ENCODE data around the gene NEU1.
"Not testable (repeated sequence)": the region's sequence is repeated elsewhere in the genome, so short reads cannot be mapped to it uniquely, and the experiment has no call there.

NEU1 gene

DNA sequence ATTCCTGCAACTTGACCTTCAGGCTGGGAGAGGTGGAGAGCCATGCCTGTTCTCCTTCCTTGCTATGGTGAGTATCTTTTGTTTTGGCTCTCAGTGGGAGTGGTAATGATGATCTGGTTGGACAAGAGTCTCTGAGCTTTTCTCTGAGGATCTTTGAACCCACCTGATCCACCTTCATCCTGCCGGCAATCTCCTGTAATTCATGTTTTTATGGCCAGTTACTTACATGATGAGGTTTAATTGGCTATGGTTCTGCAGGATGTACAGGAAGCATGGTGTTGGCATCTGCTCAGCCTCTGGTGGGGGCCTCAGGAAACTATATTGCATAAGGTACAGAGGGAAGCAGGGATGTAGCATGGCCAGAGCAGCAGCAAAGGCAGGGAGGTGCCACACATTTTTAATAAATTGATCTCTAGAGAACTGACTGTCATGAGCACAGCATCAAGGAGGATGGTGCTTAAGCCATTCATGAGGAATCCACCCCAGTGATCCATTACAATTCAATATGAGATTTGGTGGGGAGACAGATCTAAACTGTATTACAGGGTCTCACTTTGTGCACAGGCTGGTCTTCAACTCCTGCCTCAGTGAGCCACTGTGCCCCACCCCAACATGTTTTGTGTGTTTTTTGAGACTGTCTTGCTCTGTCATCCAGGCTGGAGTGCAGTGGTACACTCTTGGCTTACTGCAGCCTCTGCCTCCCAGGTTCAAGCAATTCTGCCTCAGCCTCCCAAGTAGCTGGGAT, 25.1 kb downstream of the NEU1 start:
- no peak for DNase-seq

GRCh38 chr6:31836474-31837368, 25.9 kb downstream of the NEU1 start:
- no peak for DNase-seq

GRCh38 chr6:31836047-31836473, 26.6 kb downstream of the NEU1 start:
- DNase-seq: no peak

GRCh38 chr6:31834367-31835250, 28.0 kb downstream of the NEU1 start:
- peak; percentile 85 for DNase-seq

GRCh38 chr6:31831350-31832215, 31.0 kb downstream of the NEU1 start:
- DNase-seq: no peak

DNA sequence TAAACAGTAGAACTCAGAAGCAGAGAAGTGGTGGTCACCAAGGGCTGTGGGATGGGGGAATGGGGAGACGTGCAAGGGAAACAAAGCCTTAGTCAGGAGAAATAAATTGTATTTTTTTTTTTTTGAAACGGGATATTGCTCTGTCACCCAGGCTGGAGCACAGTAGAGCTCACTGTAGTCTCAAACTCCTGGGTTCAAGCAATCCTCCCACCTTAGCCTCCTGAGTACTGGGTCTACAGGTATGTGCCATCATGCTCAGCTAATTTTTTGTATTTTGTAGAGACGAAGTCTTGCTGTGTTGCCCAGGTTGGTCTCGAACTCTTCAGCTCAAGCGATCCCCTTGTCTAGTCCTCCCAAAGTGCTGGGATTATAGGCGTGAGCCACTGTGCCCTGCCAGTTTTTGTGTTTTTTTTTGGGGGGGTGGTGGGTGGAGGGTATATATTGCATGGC, 31.7 kb downstream of the NEU1 start:
- no peak for DNase-seq

- DNase-seq: peak; percentile 68
Measured at GRCh38 chr6:31829633-31830283, 32.9 kb downstream of the NEU1 start.

DNA sequence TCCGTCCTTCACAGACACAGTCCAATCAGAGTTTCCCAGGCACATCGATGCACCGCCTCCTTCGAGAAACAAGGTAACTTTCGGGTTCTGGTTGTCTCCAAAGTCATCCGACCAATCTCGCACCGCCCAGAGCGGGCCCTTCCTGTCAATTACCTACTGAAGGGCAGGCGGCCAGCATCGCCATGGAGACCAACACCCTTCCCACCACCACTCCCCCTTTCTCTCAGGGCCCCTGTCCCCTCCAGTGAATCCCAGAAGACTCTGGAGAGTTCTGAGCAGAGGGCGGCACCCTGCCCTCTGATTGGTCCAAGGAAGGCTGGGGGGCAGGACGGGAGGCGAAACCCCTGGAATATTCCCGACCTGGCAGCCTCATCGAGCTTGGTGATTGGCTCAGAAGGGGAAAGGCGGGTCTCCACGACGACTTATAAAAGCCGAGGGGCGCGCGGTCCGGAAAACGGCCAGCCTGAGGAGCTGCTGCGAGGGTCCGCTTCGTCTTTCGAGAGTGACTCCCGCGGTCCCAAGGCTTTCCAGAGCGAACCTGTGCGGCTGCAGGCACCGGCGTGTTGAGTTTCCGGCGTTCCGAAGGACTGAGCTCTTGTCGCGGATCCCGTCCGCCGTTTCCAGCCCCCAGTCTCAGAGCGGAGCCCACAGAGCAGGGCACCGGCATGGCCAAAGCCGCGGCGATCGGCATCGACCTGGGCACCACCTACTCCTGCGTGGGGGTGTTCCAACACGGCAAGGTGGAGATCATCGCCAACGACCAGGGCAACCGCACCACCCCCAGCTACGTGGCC, 35.1 kb downstream of the NEU1 start, which contains the start of gene HSPA1B:
Gene HSPA1B (plus strand): TSS at position 453 of the 794 bp plus-strand sequence. CDS start 213 bp downstream, at position 666.
- DNase-seq: peak; percentile 93

DNA sequence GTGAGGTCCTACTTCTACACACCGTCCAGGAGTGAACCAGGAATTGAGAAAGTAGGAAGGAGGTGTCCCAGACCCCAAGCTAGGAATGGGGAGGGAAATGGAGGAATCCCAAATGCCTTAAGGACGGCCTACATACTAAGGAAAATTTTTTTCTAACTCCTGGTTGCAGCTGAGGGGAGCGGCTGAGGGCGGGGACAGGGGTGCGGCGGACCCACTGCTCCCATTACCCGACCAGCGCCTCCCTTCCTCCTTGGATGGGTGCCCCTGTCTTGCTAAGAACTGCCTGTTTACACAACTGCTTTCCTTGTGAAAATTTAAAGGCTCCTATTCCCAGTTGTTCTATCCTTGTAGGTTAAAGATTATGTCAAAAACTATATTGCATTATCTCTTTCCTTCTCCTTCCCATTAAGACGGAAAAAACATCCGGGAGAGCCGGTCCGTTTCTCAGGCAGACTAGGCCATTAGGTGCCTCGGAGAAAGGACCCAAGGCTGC, 35.8 kb downstream of the NEU1 start:
- no peak for DNase-seq

DNA sequence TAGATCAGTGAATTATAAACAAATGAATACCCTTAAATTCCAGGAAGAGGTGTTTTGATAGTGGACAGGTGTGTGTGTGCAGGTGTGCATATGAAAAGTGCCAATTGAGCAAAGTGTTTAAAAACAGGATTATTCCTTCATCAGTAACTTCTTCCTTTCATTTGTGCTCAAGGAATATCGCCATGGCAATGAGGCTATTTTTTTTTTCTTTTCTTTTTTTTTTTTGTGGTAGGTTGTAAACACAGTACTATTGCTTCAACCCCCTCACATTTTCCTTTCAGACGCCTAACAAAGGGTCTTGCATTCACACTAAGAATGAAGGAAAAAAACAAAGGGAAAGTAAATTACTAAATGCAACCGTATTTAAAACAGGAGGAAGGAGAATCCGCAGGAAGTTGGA, 37.1 kb downstream of the NEU1 start:
- no peak for DNase-seq

GRCh38 chr6:31823592-31824196, 38.9 kb downstream of the NEU1 start:
- DNase-seq: not testable (repeated sequence)

GRCh38 chr6:31822036-31822821, 40.4 kb downstream of the NEU1 start:
- DNase-seq: peak; percentile 80

- DNase-seq: no peak
Measured at GRCh38 chr6:31821301-31822035, 41.2 kb downstream of the NEU1 start.

DNA sequence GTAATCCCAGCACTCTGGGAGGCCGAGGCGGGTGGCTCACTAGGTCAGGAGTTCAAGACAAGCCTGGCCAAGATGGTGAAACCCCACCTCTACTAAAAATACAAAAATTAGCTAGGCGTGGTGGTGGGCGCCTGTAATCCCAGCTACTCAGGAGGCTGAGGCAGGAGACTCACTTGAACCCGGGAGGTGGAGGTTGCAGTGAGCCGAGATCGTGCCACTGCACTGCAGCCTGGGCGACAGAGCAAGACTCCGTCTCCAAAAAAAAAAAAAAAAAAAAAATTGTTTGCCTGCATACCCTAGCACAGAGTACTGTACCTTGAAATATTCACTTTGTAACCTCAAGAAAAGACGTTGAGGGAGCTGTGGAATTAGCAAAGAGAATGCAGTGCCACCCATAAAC, 42.2 kb downstream of the NEU1 start:
- DNase-seq: not testable (repeated sequence)

DNA sequence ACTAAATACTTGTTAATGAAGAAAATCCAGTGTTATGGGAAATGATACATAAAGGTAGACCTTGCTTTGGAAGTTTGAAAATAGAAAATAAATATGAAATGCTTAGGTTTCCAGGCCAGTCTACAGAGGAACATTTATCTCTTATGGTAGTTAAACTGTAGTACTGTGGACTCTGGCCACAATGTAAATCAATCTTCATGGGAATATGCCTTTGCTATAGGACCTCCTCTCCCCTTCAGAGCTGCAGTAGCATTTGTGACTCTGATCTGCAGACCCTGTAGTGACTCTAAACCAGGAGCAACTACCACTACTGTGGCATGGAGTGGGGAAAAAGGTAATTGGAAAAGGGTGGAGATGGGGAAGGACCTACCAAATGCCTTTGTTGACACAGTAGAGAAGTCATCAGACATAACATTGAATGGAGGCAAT, 42.7 kb downstream of the NEU1 start:
- DNase-seq: no peak

DNA sequence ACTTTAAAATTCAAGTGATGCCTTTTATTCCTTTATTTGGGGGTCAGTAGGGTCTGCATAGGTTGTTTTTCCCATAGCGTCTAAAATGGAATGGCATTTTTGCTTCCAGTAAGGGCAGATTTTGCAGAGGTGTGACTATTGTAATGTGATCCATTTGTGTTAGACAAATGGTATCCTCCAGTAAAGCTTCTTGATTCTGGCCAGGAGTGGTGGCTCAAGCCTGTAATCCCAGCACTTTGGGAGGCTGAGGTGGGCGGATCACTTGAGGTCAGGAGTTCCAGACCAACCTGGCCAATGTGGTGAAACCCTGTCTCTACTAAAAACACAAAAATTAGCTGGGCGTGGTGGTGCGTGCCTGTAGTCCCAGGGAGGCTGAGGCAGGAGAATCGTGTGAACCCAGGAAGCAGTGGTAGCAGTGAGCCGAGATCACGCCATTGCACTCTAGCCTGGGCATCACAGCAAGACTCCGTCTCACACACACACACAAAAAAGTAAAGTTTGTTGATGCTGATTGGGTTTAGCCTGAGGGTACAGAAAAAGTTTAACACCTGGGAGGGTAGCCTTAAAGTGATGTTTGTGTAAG, 44.6 kb downstream of the NEU1 start:
- peak; percentile 29 for DNase-seq

GRCh38 chr6:31817133-31817928, 45.3 kb downstream of the NEU1 start:
- peak; percentile 63 for DNase-seq

Measured in CD4-positive, alpha-beta T cell treated with Interleukin-21 for 1 hour (primary cell).